DMS79 (cell line): Measurements from ENCODE around the gene KLK3.

Source experiments
- DNase-seq: peaks from one replicate; lab custom pipeline; 2025; lab: John Stamatoyannopoulos, UW

Gene KLK3

GRCh38 chr19:50831026-50831396 lies 23.7 kb upstream of the KLK3 start:
- no peak for DNase-seq

GRCh38 chr19:50832666-50833065 lies 22.0 kb upstream of the KLK3 start:
- no peak for DNase-seq

- DNase-seq = no peak
Observed at GRCh38 chr19:50833117-50833801, 21.5 kb upstream of the KLK3 start, which contains the start of gene KLK15. TSS of gene KLK15 (minus strand) at chr19:50833574. CDS start at chr19:50831492, 2,082 bp downstream.

GRCh38 chr19:50833802-50834167 lies 20.9 kb upstream of the KLK3 start:
- no peak for DNase-seq

- DNase-seq = no peak
Observed at GRCh38 chr19:50835103-50835784, 19.5 kb upstream of the KLK3 start.

- peak; percentile 6 for DNase-seq
Observed at GRCh38 chr19:50835785-50836542, 18.8 kb upstream of the KLK3 start.

GRCh38 chr19:50836543-50837195 lies 18.0 kb upstream of the KLK3 start:
- no peak for DNase-seq

GRCh38 chr19:50837300-50837699 lies 17.4 kb upstream of the KLK3 start:
- no peak for DNase-seq

- DNase-seq = no peak
Observed at GRCh38 chr19:50838239-50838638, 16.5 kb upstream of the KLK3 start.

GRCh38 chr19:50839712-50840655 lies 14.7 kb upstream of the KLK3 start:
- DNase-seq = no peak

- DNase-seq = no peak
Observed at GRCh38 chr19:50842130-50842529, 12.6 kb upstream of the KLK3 start.

- DNase-seq = no peak
Observed at GRCh38 chr19:50843205-50843604, 11.5 kb upstream of the KLK3 start.

GRCh38 chr19:50843701-50844221 lies 11.0 kb upstream of the KLK3 start:
- no peak for DNase-seq

- DNase-seq = no peak
Observed at GRCh38 chr19:50844296-50844935, 10.3 kb upstream of the KLK3 start.

- DNase-seq = no peak
Observed at GRCh38 chr19:50850738-50851137, 4.0 kb upstream of the KLK3 start.

- no peak for DNase-seq
Observed at GRCh38 chr19:50851620-50852019, 3.1 kb upstream of the KLK3 start.

- no peak for DNase-seq
Observed at GRCh38 chr19:50857366-50857765, 2.7 kb downstream of the KLK3 start.

- peak; percentile 49 for DNase-seq
Observed at GRCh38 chr19:50858886-50859285, 4.2 kb downstream of the KLK3 start.

- no peak for DNase-seq
Observed at GRCh38 chr19:50859849-50860248, 5.1 kb downstream of the KLK3 start.

- no peak for DNase-seq
Observed at GRCh38 chr19:50861010-50861409, 6.3 kb downstream of the KLK3 start.
